Urinary bladder (tissue), 4 donors: ENCODE data around the gene BARX1. TPM values are rescaled to one million over a fixed set of nuclear protein-coding genes. Genes with fewer than 3 reads are reported as not detected.

Source experiments
- DNase-seq: peaks from one replicate; pipeline ENCODE4 v3.0.0-alpha.2; 2015; ENCODE audit errors: extremely low spot score
- H3K27ac ChIP-seq: one replicate; pipeline ENCODE4 v1.5.1; 2013; ENCODE audit warnings: low read depth, mild to moderate bottlenecking, moderate library complexity
- H3K36me3 ChIP-seq: one replicate; pipeline ENCODE4 v1.6.1; 2013; ENCODE audit warnings: mild to moderate bottlenecking, moderate library complexity; ENCODE audit not compliant: insufficient read depth
- H3K4me1 ChIP-seq: one replicate; pipeline ENCODE4 v1.6.1; 2013; ENCODE audit warnings: mild to moderate bottlenecking, moderate library complexity; ENCODE audit not compliant: insufficient read depth
- H3K4me3 ChIP-seq: one replicate; pipeline ENCODE4 v1.5.1; 2013; ENCODE audit warnings: low read depth, low read length
- WGBS: extraction: QIAGEN DNeasy Blood & Tissue Kit; methylation state at CpG from one replicate; pipeline ENCODE4 v1.1.7; 2013; 5-methylcytosine and 5-hydroxymethylcytosine counted together
- polyA plus RNA-seq: library from polyadenylated mRNA; stranded (reverse); fragments of 200-250 nt; gene quantifications from one replicate; pipeline ENCODE4 v1.2.3, GENCODE V29; 2013
- total RNA-seq: library from RNA; depleted of rRNA; stranded (reverse); fragments of >200 nt; gene quantifications from one replicate; pipeline ENCODE4 v1.2.3, GENCODE V29; 2014
- donor health status: healthy with polysubstance abuse.
- donor health status: healthy.

The BARX1 gene
- total and polyA plus RNA-seq, 2 donors, result not detected

DNA sequence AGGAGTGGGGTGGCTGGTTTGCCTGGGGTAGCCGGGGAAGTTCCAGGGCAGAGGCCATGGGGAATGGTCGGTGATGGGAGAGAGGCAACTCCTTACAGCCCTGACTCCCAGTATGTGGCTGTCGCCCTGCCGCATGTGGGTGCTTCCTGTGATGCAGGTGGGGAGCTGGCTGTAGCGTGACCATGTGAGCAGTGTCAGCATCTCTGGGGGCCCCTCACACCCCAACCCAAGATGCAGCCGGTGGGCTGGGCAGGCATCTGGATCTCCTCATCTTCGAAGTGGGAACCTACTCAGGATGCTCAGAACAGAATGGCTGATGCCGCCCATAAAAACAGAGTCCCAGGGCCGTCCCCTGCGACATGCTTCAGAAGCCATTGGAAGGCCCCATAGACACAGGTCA lies 45.0 kb downstream of the BARX1 start:
- Histone ChIP-seq H3K4me3 (no peak overlapping the region), H3K36me3 (no peaks in the 10 kb centered on the region), H3K27ac (no peak overlapping the region), H3K4me1 (no peaks in the 10 kb centered on the region)
- no peak for DNase-seq
- 89% methylated on average over 10 of the region's 10 CpGs for WGBS

GRCh38 chr9:93909242-93909616 lies 45.9 kb downstream of the BARX1 start:
- H3K36me3 ChIP-seq, result no peaks in the 10 kb centered on the region
- DNase-seq, result no peak
- 57% methylated on average over 6 of the region's 6 CpGs for WGBS
- no peaks in the 10 kb centered on the region for H3K4me1 ChIP-seq
- no peak overlapping the region for H3K27ac ChIP-seq
- H3K4me3 ChIP-seq, result no peak overlapping the region

DNA sequence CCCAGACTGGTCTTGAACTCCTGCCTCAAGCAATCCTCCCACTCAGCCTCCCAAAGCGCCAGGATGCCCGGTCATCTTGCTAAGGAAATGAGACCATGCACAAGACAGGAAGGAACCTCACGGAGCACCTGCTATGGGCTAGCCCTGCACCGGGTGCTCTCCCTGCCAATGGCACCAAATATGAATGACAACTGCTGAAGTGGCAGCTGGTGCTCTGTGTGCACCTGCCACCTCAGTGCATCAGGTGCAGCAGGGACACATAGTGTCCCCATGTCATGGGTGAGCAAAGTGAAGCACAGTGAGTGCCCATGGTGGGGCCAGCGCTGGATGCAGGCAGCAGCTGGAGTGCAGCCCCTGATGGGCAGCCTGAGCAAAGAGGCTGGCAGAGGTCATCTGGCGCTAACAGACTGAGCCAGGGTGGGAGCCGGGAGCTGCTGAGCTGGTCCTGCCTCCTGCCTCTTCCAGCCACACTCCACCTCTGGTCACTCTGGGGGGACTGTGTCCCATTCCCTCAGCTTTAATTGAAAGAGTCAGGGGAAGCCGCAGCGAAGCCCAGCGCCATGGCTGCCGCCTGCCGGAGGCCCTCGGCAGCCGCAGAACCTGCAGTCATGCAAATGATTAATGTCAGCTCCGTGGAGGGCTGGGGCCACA lies 46.4 kb downstream of the BARX1 start:
- no peak overlapping the region for H3K27ac ChIP-seq
- DNase-seq, result no peak

DNA sequence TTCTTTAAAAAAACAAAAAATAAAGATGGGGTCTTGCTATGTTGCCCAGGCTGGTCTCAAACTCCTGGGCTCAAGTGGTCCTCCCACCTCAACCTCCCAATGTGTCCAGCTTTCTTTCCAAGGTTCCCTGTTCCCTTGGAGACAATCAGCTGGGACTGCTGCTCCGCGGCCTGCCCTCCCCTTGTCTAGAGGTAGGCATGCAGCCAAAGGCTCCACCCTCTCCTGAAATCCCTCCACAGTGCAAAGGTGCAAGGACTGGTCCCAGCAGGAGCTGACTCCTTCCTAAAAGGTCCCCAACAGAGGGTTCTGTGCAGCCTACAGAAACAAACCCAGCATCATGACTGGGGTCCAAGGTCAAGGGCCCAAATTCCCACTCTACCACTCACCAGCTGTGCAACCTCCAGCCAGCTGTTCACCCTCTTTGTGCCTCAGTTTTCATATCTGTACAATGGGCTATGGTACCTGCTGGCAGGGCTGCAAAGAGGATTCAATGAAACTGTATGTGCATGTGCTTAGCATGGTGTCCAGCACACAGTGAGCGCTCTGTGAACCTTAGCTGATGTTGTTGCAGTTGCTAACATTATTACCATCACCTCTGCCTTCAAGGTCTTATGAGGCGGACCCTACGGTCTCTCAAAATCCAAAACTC lies 47.5 kb downstream of the BARX1 start:
- Histone ChIP-seq H3K36me3 (no peaks in the 10 kb centered on the region), H3K4me1 (no peaks in the 10 kb centered on the region), H3K4me3 (no peak overlapping the region), H3K27ac (no peak overlapping the region)
- WGBS, result 82% methylated on average over 5 of the region's 5 CpGs
- no peak for DNase-seq

More for the DNA sequence above, 46.4 kb downstream of the BARX1 start:
- H3K4me3 ChIP-seq, result no peak overlapping the region
- no peaks in the 10 kb centered on the region for H3K36me3 ChIP-seq
- 45% methylated on average over 15 of the region's 15 CpGs for WGBS
- H3K4me1 ChIP-seq, result no peaks in the 10 kb centered on the region

DNA sequence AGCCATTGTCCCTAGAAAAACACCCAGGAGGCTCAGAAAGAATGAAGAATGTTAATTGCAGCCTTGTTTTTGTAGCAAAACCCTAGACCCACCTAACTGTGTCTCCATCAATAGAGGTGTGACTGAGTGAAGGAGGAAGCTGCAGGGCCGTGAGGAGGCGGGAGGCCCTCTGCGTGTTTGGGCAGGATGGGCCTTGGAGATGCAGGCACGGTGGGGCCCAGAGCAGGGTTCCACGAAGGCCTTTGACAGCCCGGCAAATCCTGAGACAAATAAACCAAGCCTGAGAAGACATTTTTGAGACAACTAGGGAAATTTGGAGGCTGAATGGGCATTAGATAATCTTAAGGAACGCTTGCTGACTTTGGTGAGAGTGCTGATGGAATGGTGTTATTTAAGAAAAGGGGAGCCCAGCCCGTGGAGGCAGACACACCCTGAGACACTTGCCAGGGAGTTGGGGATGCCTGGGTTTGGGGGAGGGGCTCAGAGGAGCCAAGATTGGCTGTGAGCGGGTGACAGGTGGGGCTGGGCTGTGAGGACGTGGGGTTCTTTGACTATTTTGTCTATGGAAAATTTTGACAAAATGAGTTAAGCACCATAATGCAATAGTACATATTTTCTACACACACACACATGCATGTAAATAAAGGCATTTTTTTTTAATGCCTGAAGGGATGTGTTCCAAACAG lies 48.8 kb downstream of the BARX1 start:
- peak; percentile 29 for DNase-seq
- H3K4me1 ChIP-seq, result no peaks in the 10 kb centered on the region
- WGBS, result 48% methylated on average over 10 of the region's 10 CpGs
- H3K36me3 ChIP-seq, result no peaks in the 10 kb centered on the region
- no peak overlapping the region for H3K4me3 ChIP-seq
- H3K27ac ChIP-seq, result no peak overlapping the region

GRCh38 chr9:93905473-93906133 lies 49.6 kb downstream of the BARX1 start:
- Histone ChIP-seq H3K4me3 (no peak overlapping the region), H3K36me3 (no peaks in the 10 kb centered on the region), H3K27ac (no peak overlapping the region), H3K4me1 (no peaks in the 10 kb centered on the region)
- WGBS, result 87% methylated on average over 10 of the region's 10 CpGs
- DNase-seq, result no peak

- no peak for DNase-seq
- no peak overlapping the region for H3K27ac ChIP-seq
- WGBS, result 85% methylated on average over 12 of the region's 12 CpGs
- no peaks in the 10 kb centered on the region for H3K36me3 ChIP-seq
- no peak overlapping the region for H3K4me3 ChIP-seq
- H3K4me1 ChIP-seq, result no peaks in the 10 kb centered on the region
Measured at GRCh38 chr9:93904649-93905472, 50.3 kb downstream of the BARX1 start.

DNA sequence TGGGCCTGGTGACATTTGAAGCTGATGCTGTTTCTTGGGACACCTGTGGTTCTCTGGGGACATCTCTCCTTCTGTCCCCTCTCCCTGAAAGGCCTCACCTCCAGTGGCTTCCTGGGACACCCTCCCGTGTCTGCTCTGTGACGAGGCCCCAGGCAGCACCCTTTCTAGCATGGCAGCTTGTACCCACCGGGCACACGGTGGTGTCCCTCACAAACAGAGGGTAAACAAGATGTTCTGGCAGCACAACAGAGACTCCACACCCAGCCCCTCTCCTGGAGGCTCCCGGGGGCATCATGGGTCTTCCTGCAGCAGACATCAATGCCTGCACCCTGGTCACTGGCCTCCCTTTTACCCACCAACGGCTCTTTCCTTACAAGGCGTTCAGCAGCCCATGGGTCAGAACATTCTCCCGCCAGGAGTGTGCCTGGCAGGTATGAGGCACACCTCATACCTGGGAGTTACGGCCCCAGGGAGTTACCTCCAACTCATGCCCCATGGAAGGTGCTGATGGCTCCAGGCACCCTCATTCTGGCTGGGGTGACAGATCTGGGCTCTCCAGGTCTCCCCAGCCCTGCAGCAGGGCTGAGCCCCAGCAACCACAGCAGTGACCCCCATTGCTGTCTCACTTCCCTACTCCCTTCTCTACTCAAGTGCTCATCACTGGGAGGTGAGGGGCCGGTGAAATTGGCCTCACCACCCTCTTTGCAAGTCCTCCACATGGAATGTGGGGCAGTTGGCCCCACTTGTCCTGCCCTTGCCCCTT lies 51.1 kb downstream of the BARX1 start:
- no peak overlapping the region for H3K27ac ChIP-seq
- DNase-seq, result no peak
- 81% methylated on average over 10 of the region's 10 CpGs for WGBS
- H3K36me3 ChIP-seq, result no peaks in the 10 kb centered on the region
- no peak overlapping the region for H3K4me3 ChIP-seq
- H3K4me1 ChIP-seq, result no peaks in the 10 kb centered on the region

GRCh38 chr9:93902780-93903655 lies 52.1 kb downstream of the BARX1 start:
- DNase-seq, result no peak
- H3K4me3 ChIP-seq, result no peak overlapping the region
- H3K4me1 ChIP-seq, result no peaks in the 10 kb centered on the region
- no peaks in the 10 kb centered on the region for H3K36me3 ChIP-seq
- no peak overlapping the region for H3K27ac ChIP-seq
- WGBS, result 66% methylated on average over 12 of the region's 12 CpGs

DNA sequence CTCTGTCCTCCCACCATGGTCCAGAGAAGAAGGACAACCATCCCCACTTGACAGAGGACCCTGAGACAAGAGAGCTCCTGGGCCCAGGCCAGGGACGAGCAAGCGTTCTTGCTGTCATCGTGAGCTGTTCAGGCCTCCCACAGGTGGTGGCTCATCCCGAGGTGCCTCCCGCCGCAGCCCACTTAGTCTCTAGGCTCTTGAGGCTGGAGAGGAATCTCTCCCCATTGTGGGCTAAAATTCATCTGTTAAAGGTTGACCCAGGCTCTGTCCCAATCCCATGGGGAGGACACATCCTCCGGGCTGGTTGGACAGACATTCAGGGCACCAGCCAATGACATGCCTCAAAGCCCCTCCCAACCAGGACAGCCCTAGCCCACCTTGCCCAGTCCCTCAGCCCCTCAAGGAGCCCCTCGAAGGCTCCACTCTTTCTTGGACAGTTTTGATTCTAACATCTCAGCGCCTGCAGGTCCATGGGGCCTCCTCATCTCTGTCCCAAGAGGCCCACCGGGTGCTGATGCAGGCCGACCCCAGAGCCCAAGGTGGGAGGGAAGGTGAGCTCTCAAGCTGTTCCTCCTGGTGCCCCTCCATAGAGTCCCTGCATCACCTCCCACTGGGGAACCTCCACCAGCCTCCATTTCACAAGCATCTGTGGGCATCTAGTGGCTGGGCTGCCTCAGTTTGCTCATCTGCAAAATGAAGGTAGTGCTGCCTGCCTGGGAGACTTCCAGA lies 52.9 kb downstream of the BARX1 start:
- no peak overlapping the region for H3K27ac ChIP-seq
- DNase-seq, result no peak

More for the DNA sequence above, 52.9 kb downstream of the BARX1 start:
- Histone ChIP-seq H3K36me3 (no peaks in the 10 kb centered on the region), H3K4me1 (no peaks in the 10 kb centered on the region), H3K4me3 (no peak overlapping the region)
- WGBS, result 89% methylated on average over 11 of the region's 11 CpGs
